Measurements from ENCODE around the gene MCAT.
"Not testable (repeated sequence)": the region's sequence is repeated elsewhere in the genome, so short reads cannot be mapped to it uniquely, and the experiment has no call there.

Gene MCAT

DNA sequence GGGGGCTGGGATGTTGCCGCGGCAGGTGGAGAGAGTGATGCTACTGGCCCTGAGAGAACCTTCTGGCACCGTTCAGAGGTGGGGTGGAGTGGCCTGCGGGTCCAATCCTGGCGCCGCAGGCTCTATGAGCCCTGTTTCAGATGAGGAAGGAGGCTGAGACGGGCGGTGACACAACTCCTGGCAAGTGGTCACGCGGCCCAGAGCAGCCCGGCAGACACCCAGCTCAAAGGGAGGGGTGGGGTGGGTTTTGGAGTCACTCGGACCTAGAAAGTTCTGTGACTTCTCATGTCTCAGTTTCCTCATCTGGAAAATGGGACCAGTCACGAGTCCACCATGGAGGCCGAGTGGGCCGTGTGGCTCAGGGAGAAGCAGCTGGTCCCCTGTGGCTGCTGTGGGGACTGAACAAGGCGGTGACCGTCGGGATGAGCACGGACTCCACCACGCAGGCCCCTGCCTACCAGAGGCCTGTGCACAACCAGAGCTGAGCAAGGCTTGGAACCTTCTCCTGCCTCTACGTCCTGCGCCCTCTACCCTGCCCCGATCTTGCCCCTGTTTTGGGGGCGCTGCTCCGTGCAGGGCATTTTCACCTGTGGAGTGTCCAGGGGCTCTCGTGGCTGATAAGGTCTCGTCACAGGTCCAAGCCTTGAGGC is 11.8 kb upstream of the MCAT start:
- no peak for DNase-seq (ENCODE audit: low read depth)

GRCh38 chr22:43153899-43154298 is 10.7 kb upstream of the MCAT start:
- no peak for DNase-seq (ENCODE audit: low read depth)

DNA sequence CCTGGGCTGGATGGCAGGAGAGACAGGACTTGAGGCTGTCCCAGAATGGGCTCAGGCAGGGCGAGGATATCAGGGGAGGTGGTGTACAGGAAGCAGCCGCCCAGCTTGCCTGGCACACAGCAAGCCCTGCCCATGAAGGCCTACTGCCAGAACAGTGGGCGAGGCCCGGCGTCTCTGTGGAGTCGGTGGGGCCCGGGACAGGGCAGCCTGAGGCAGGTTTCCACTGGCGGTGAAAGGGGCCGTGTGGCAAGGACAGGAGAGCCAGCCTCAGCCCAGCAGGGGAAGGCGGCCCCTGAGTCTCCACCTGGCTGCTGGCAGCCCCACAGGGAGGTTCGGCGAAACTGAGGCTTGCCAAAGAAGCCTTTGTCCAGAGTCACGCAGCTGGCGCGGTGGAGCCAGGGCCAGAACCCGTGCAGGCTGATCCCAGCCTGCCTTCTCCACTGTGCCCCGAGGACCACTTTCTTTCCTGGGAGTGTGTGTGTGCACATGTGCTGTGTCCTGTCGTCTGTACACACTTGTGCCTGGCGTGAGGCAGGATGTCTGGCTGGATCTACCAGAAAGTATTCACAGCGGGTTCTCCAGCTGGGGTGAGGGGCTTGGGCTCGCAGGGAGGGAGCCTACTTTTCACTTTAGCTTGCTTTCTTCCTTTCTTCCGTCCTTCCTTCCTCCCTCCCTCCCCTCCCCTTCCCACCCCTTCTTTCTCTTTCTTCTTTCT is 9.3 kb upstream of the MCAT start:
- DNase-seq (ENCODE audit: low read depth), result peak; percentile 36

DNA sequence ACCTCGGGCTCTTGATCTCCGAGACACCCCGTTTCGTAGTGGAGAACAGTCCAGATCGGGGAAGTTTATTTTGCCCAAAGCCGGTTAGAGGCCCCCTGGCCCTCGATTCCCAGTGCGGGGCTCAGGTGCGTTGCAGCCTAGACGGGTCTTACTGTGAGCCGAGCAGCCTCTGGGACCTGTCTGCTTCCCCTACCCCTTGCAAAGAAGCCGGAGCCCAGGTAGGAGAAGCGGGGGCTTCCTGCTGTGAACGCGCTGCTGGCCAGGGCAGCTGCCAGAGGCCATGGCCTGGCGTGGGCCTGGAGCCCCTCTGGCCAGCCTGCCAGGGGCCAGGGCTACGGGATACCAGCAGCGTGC is 8.8 kb upstream of the MCAT start:
- DNase-seq (ENCODE audit: low read depth), result no peak

GRCh38 chr22:43151251-43152002 is 8.2 kb upstream of the MCAT start, which contains the start of gene TSPO:
Gene TSPO (plus strand): TSS chr22:43151559. CDS start chr22:43159239, 7,680 bp downstream.
- DNase-seq (ENCODE audit: low read depth), result peak; percentile 48

GRCh38 chr22:43150731-43151206 is 7.6 kb upstream of the MCAT start:
- DNase-seq (ENCODE audit: low read depth), result no peak

- DNase-seq (ENCODE audit: low read depth), result no peak
Measured at GRCh38 chr22:43148581-43148980, 5.4 kb upstream of the MCAT start.

- no peak for DNase-seq (ENCODE audit: low read depth)
Measured at GRCh38 chr22:43147821-43148220, 4.6 kb upstream of the MCAT start.

GRCh38 chr22:43146332-43146731 is 3.1 kb upstream of the MCAT start:
- not testable (repeated sequence) for DNase-seq (ENCODE audit: low read depth)

GRCh38 chr22:43145371-43145770 is 2.2 kb upstream of the MCAT start:
- not testable (repeated sequence) for DNase-seq (ENCODE audit: low read depth)

DNA sequence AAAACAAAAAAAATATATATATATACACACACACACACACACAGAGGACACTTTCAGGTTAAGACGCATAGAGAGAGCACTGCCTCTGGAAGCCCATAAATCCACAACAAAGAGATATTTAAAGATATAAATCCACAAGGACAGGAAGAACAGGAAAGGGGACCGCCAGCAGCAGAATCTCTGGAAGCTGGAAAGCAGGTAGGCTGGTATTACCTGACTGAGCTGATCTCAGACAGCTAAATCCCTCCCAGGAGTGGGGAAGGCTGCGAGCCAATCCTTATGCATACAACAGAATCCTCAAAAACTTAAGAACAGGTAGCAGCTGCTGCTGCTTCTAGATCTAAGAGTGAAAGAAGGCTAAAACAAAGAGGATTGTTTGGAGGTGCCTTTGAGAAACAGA is 1.8 kb upstream of the MCAT start:
- DNase-seq (ENCODE audit: low read depth), result no peak

DNA sequence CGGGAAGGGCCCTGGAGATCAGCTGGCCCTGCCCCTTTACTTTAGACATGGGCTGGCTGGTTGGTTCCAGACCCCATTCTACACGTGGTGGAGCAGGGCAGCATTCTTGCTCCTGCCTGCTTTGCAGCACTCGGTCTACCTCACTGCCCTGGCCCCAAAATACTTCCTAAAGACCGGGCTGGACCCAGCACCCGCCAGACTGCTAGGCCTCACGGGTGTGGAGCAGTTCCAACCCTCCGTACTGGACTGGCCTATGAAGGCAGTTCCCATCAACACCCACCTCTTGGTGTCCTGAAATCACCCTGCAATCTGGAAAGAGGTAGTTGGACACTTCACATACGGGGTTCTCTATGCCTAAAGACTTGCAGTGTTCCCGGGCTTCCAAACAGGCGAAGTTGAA is 6.4 kb downstream of the MCAT start:
- no peak for DNase-seq (ENCODE audit: low read depth)

GRCh38 chr22:43136255-43136654 is 6.9 kb downstream of the MCAT start:
- no peak for DNase-seq (ENCODE audit: low read depth)

GRCh38 chr22:43135565-43135964 is 7.6 kb downstream of the MCAT start:
- no peak for DNase-seq (ENCODE audit: low read depth)

- no peak for DNase-seq (ENCODE audit: low read depth)
Measured at GRCh38 chr22:43134553-43134952, 8.6 kb downstream of the MCAT start.

DNA sequence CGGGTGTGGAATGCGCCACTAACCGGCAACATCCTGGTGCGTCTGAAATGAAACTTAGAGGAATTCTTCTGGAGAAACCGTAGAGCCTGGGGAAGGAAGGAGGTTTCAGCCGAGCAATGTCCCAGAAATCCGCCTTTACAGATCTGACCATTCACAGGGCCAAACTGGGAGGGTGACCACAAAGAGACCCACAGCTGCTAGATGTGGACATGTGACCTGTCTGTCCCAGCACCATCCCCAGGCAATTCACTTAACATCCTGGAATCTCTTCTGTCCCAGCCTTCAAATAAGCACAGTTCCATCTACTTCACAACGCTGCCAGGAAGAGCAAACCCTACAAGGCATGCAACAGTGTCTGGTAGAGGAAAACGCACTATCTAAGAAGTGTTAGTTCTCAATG is 9.8 kb downstream of the MCAT start:
- no peak for DNase-seq (ENCODE audit: low read depth)

GRCh38 chr22:43131773-43132501 is 11.3 kb downstream of the MCAT start:
- DNase-seq (ENCODE audit: low read depth), result no peak

GRCh38 chr22:43129426-43130425 is 13.5 kb downstream of the MCAT start:
- DNase-seq (ENCODE audit: low read depth), result no peak

- no peak for DNase-seq (ENCODE audit: low read depth)
Measured at GRCh38 chr22:43128928-43129424, 14.2 kb downstream of the MCAT start.

GRCh38 chr22:43128116-43128515 is 15.1 kb downstream of the MCAT start:
- no peak for DNase-seq (ENCODE audit: low read depth)
